Activated CD8-positive, alpha-beta memory T cell treated with anti-CD3 and anti-CD28 coated beads, Interleukin-2, amount 10 ng/mL, durations not matched to agents 7 days and 5 days (primary cell): ENCODE data around the gene TMEM217. TPM values are rescaled to one million over a fixed set of nuclear protein-coding genes. Genes with fewer than 3 reads are reported as not detected.

Experiments
- ATAC-seq: fragments of 150-1000 bp; cut with Tn5 transposase; one replicate; pipeline ENCODE4 v1.10.0; 2021; ENCODE audit warnings: moderate library complexity
- CTCF ChIA-PET: fragments of 350-600 bp; sonication (Branson Sonifier 250); formaldehyde crosslinking; loops from one replicate; lab custom pipeline; 2021; ENCODE audit warnings: antibody characterized with exemption; lab: Charles Lee
- DNase-seq: peaks from one replicate; pipeline ENCODE4 v3.0.0-alpha.2; 2020
- H3K27ac Mint-ChIP-seq: one replicate; pipeline ENCODE4 v1.8.0; 2021; ENCODE audit warnings: mild to moderate bottlenecking, mixed read lengths
- H3K27me3 Mint-ChIP-seq: one replicate; pipeline ENCODE4 v1.8.0; 2021; ENCODE audit warnings: mixed read lengths
- H3K36me3 Mint-ChIP-seq: one replicate; pipeline ENCODE4 v1.8.0; 2021; ENCODE audit warnings: mild to moderate bottlenecking, mixed read lengths
- H3K4me1 Mint-ChIP-seq: one replicate; pipeline ENCODE4 v1.8.0; 2021; ENCODE audit warnings: mixed read lengths
- H3K4me3 Mint-ChIP-seq: one replicate; pipeline ENCODE4 v1.8.0; 2021; ENCODE audit warnings: mild to moderate bottlenecking, moderate library complexity, mixed read lengths
- H3K9me3 Mint-ChIP-seq: one replicate; pipeline ENCODE4 v1.8.0; 2022; ENCODE audit warnings: low read depth, mixed read lengths
- total RNA-seq, 2 experiments: library from RNA; stranded (reverse); gene quantifications; one replicate each; pipeline ENCODE4 v1.2.3, GENCODE V29; 2021

TMEM217 gene
- total RNA-seq, 2 experiments from 2014 or later, result 2.7 to 5.7 TPM

- ATAC-seq, result no peak
- peak; percentile 57 for DNase-seq
- CTCF ChIA-PET, result interaction anchor here (0.7 to 18.3 kb wide), 17 partner anchors 9 to 286 kb away, joined by 3 to 424 read pairs (median 9); partner anchors contain the start of genes C6orf89 and MTCH1
- Mint-ChIP-seq H3K27me3 (no peaks in the 10 kb centered on the region), H3K9me3 (no peaks in the 10 kb centered on the region), H3K27ac (peak overlapping the region; percentile 96), H3K4me3 (peak overlapping the region; percentile 93), H3K4me1 (peaks cover 45% of the 10 kb centered on the region), H3K36me3 (peaks cover 58% of the 10 kb centered on the region)
Measured at GRCh38 chr6:37171201-37171969, 86.6 kb downstream of the TMEM217 start.

DNA sequence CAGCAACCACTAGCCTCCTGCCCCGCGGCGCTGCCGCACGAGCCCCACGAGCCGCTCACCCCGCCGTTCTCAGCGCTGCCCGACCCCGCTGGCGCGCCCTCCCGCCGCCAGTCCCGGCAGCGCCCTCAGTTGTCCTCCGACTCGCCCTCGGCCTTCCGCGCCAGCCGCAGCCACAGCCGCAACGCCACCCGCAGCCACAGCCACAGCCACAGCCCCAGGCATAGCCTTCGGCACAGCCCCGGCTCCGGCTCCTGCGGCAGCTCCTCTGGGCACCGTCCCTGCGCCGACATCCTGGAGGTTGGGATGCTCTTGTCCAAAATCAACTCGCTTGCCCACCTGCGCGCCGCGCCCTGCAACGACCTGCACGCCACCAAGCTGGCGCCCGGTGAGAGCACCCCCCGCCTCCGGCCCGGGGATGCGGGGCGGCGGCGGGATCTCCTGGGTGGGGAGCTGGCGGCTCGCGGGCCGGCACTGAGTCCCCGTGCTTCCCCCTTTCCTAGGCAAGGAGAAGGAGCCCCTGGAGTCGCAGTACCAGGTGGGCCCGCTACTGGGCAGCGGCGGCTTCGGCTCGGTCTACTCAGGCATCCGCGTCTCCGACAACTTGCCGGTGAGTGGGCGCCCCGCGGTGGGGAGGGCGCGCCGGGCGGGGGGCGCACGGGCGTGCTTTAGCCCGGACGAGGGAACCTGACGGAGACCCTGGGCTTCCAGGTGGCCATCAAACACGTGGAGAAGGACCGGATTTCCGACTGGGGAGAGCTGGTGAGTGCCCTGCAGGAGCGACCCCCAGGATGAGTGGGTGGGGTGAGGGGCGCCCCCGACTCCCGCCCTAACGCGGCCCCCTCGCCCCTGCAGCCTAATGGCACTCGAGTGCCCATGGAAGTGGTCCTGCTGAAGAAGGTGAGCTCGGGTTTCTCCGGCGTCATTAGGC is 87.4 kb downstream of the TMEM217 start:
- H3K36me3 Mint-ChIP-seq, result peaks cover 51% of the 10 kb centered on the region
- H3K9me3 Mint-ChIP-seq, result no peaks in the 10 kb centered on the region
- ATAC-seq (peak; percentile 3), DNase-seq (peak; percentile 74)
- peak overlapping the region; percentile 93 for H3K4me3 Mint-ChIP-seq
- CTCF ChIA-PET, result interaction anchor here (0.7 to 18.3 kb wide), 13 partner anchors 8 to 184 kb away, joined by 3 to 424 read pairs (median 10); partner anchors contain the start of genes MTCH1, TBC1D22B and TMEM217
- H3K4me1 Mint-ChIP-seq, result peaks cover 36% of the 10 kb centered on the region
- H3K27me3 Mint-ChIP-seq, result no peaks in the 10 kb centered on the region
- H3K27ac Mint-ChIP-seq, result peak overlapping the region; percentile 96

DNA sequence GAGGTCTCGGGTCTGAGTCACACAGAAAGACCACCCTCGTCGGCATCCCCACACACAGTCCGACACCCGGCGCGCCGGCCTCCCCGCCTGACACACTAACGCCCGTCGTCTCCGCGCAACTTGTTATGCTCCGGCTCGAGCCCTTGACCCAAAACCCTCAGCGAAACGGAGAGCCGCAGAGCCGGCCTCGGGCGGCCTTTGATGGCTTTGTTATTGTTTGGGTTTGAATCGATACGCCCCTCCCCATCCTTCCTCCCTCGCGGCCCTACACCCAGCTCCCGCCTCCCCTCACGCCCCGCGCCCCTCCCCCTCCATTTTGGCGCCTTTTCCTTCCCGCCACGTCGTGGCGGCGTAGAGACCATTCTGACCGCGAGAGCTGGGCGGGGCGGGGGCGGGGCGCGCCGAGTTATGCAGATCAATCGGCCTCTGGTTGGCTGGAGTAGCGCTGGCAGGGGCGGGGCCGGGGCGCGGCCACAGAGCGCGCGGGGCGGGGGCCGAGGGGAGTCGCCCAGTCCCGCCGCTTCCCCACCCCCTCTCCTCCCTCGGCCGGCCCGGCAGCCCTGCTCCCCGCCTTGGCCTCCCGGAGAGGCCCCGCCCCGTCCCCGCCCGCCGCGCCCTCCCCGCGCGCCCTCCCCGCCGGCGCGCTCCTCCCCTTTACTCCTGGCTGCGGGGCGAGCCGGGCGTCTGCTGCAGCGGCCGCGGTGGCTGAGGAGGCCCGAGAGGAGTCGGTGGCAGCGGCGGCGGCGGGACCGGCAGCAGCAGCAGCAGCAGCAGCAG is 88.3 kb downstream of the TMEM217 start, which contains the start of gene PIM1:
TSS of gene PIM1 (plus strand) at position 657 of the 777 bp plus-strand sequence. CDS start 424 bp downstream, outside the sequence.
- Mint-ChIP-seq H3K27ac (peak within 1 kb of the TSS; percentile 96), H3K9me3 (no peaks in the 10 kb centered on the region), H3K27me3 (no peaks in the 10 kb centered on the region), H3K36me3 (peaks cover 43% of the 10 kb centered on the region), H3K4me3 (peak within 1 kb of the TSS; percentile 93), H3K4me1 (peaks cover 30% of the 10 kb centered on the region)
- CTCF ChIA-PET, result interaction anchor here (1.0 to 18.3 kb wide), 12 partner anchors 9 to 165 kb away, joined by 3 to 424 read pairs (median 10); partner anchors contain the start of genes TBC1D22B and TMEM217
- DNase-seq (peak; percentile 100), ATAC-seq (peak; percentile 85)

DNA sequence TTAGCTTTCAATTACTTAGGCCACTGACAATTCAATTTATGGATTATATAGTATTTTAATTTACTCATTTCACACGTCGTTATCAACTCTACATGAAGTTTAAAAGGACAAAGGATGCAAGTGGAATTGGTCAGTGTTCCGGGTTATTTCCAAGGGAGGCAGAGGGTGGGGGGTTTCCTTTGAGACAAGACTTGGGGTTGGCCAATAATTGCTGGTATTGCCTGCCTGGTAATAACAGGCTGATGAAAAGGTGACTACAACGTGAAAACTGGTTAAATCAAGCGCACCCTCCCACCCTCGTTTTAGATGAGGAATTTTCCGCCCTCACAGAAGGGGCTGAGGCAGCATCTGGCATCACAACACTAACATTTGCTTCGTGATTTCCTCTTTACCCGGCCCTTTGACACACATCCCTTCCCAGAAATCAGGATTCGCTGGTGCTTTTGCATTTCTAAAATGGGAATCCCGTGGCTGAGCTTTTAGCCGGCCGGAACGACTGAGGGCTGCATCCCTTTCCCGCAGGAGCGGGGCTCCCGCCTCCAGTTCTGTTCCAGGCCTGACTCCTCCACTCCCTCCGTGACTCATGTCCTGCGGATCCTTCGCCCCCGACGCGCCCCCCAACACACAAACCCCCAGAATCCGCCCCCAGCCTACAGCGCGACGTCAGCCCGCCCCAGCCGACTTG is 89.0 kb downstream of the TMEM217 start:
- peaks cover 28% of the 10 kb centered on the region for H3K4me1 Mint-ChIP-seq
- H3K27ac Mint-ChIP-seq, result peak overlapping the region; percentile 94
- no peaks in the 10 kb centered on the region for H3K9me3 Mint-ChIP-seq
- ATAC-seq, result no peak
- H3K27me3 Mint-ChIP-seq, result no peaks in the 10 kb centered on the region
- peak overlapping the region; percentile 90 for H3K4me3 Mint-ChIP-seq
- DNase-seq, result no peak
- H3K36me3 Mint-ChIP-seq, result peaks cover 36% of the 10 kb centered on the region
- CTCF ChIA-PET, result interaction anchor here (0.5 to 18.3 kb wide), 9 partner anchors 16 to 279 kb away, joined by 3 to 424 read pairs (median 4); no protein-coding TSS in a partner anchor

DNA sequence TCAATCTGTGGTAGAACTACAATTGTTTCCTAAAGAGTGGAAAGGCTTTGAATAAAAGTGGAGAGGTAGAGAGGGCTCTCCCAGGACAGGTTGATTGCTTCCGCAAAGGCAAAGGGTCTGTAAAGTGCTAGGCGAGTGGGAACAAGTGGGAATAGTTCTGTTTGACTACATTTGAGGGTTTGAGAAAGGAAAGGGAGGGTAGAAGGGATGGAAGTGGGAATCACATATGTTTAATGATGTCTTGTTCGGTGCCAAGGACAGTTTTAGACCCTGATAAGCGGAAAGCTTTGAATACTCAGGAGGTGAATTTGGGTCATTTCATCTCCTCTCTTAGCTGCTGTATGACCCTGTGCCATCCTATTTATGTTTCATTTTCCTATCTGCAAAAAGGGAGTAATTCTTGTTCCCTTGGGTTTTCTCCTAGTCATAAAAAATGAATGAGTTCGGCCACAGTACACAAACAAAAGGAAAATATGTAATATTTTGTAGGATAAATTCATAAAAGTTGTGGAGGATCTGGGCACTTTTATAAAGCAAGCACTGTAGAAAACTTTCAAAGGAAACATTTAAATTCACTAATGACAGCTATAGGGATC is 89.7 kb downstream of the TMEM217 start:
- DNase-seq, result no peak
- H3K4me3 Mint-ChIP-seq, result peak overlapping the region; percentile 90
- H3K4me1 Mint-ChIP-seq, result peaks cover 22% of the 10 kb centered on the region
- peak overlapping the region; percentile 34 for H3K27ac Mint-ChIP-seq
- H3K36me3 Mint-ChIP-seq, result peaks cover 29% of the 10 kb centered on the region
- CTCF ChIA-PET, result interaction anchor here (1.0 to 18.3 kb wide), 6 partner anchors 22 to 143 kb away, joined by 3 to 424 read pairs (median 159); no protein-coding TSS in a partner anchor
- ATAC-seq, result no peak
- no peaks in the 10 kb centered on the region for H3K9me3 Mint-ChIP-seq
- H3K27me3 Mint-ChIP-seq, result no peaks in the 10 kb centered on the region

DNA sequence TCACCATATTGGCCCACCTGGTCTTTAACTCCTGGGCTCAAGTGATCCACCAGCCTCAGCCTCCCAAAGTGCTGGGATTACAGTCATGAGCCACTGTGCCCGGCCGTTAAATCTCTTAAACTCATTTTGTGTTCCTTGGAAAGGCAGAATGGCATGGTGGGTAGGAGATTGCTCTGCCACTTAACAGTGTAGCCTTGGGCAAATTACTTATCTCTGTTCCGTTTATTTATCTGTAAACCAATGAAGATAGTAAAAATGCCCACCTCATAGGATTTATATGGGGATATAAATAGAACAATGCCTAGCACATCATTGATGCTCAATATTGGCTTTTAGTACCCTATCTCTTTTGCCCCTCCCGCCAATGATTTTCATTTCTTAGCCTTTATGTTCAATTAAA is 95.2 kb downstream of the TMEM217 start:
- H3K4me3 Mint-ChIP-seq, result no peak overlapping the region
- CTCF ChIA-PET, result interaction anchor here (0.8 to 1.6 kb wide), 4 partner anchors 9 to 144 kb away, joined by 3 to 5 read pairs (median 4); no protein-coding TSS in a partner anchor
- peaks cover 2% of the 10 kb centered on the region for H3K36me3 Mint-ChIP-seq
- ATAC-seq (no peak), DNase-seq (no peak)
- no peak overlapping the region for H3K27ac Mint-ChIP-seq
- H3K27me3 Mint-ChIP-seq, result no peaks in the 10 kb centered on the region
- H3K4me1 Mint-ChIP-seq, result peaks cover 16% of the 10 kb centered on the region
- H3K9me3 Mint-ChIP-seq, result no peaks in the 10 kb centered on the region

Other genes starting within 250 kb of the TMEM217 start
- gene PIM1, start 88.0 kb downstream of the TMEM217 start, total RNA-seq, result 100 to 1,000 TPM; 361 to 464 TPM
- gene TBC1D22B, start 372 bp downstream of the TMEM217 start, total RNA-seq, result 10 to 100 TPM; 17.3 to 17.9 TPM
- gene RNF8, start 95.8 kb upstream of the TMEM217 start, total RNA-seq, result 10 to 100 TPM; 28.3 to 31.1 TPM
- 100 to 1,000 TPM in 1 of 2 experiments, 10 to 100 TPM in 1; 83.9 to 120 TPM for gene CMTR1, start 175.1 kb upstream of the TMEM217 start, total RNA-seq
- gene CCDC167, start 241.7 kb upstream of the TMEM217 start, total RNA-seq, result 10 to 100 TPM; 73.8 to 83.4 TPM